Testis (tissue), 2 donors: ENCODE measurements around the gene CDH24.

ENCODE experiments used
- CTCF ChIP-seq, 3 experiments: fragments of 450-650 bp in 2 of 3; fragments of 200-600 bp in 1 of 3; sonication (generic) in 1 of 3; IDR thresholded peaks; one replicate each; pipeline ENCODE4 v1.5.1; 2016 to 2019; ENCODE audit warnings: antibody characterized with exemption in 3 of 3, mild to moderate bottlenecking in 2 of 3, moderate library complexity in 1 of 3
- POLR2A ChIP-seq: fragments of 450-650 bp; IDR thresholded peaks from one replicate; pipeline ENCODE4 v1.6.1; 2017; ENCODE audit warnings: antibody characterized with exemption, mild to moderate bottlenecking, moderate library complexity

- TF ChIP-seq CTCF (IDR thresholded peaks at IDR 0.05) (no peak), POLR2A (no peak)
These were observed 44.1 kb upstream of the CDH24 start for GRCh38 chr14:23101213-23101970.
